Brain microvascular endothelial cell (primary cell): ENCODE results near the gene ADAM23.

Experiments used
- DNase-seq: peaks from one replicate; pipeline ENCODE4 v3.0.0-alpha.2; 2020
- H3K27ac ChIP-seq: fragments of 250-450 bp; sonication (Bioruptor Pico); 2 replicates; pipeline ENCODE4 v1.5.1; 2020; ENCODE audit warnings: mild to moderate bottlenecking, moderate library complexity
- H3K27me3 ChIP-seq: fragments of 250-450 bp; sonication (Bioruptor Pico); replicated peaks from 2 replicates; pipeline ENCODE4 v1.5.1; 2020; ENCODE audit warnings: mild to moderate bottlenecking
- H3K36me3 ChIP-seq: fragments of 250-450 bp; sonication (Bioruptor Pico); replicated peaks from 2 replicates; pipeline ENCODE4 v1.5.1; 2020; ENCODE audit warnings: mild to moderate bottlenecking
- H3K4me3 ChIP-seq: 2 replicates; pipeline ENCODE4 v1.5.1; 2011; ENCODE audit warnings: low read depth, mild to moderate bottlenecking, control low read depth, low read length, moderate library complexity
- CTCF ChIP-seq: IDR thresholded peaks from 2 replicates; pipeline ENCODE4 v1.5.1; 2011; ENCODE audit warnings: low read depth, mild to moderate bottlenecking, moderate library complexity, low read length, control low read depth, inconsistent platforms; ENCODE audit errors: missing control alignments
- in situ Hi-C: cut with HindIII; loops from 2 replicates; pipeline ENCODE4 v1.10.0; 2017; ENCODE audit warnings: low sequenced_read_pairs, low pct_ligation_motif_present

Gene ADAM23

GRCh38 chr2:206428783-206429182 lies 14.5 kb upstream of the ADAM23 start:
- in situ Hi-C loops: no loop called here

GRCh38 chr2:206430452-206430851 lies 12.9 kb upstream of the ADAM23 start:
- Histone ChIP-seq H3K4me3 (no peak overlapping the region), H3K36me3 (no peaks in the 10 kb centered on the region), H3K27me3 (no peaks in the 10 kb centered on the region), H3K27ac (no peak overlapping the region)
- DNase-seq: no peak
- in situ Hi-C loops: no loop called here
- TF ChIP-seq CTCF: no peak

More at GRCh38 chr2:206428783-206429182, 14.5 kb upstream of the ADAM23 start:
- H3K27ac ChIP-seq: no peak overlapping the region
- no peak overlapping the region for H3K4me3 ChIP-seq
- no peaks in the 10 kb centered on the region for H3K27me3 ChIP-seq
- H3K36me3 ChIP-seq: no peaks in the 10 kb centered on the region
- no peak for TF ChIP-seq CTCF
- DNase-seq: no peak

- Histone ChIP-seq H3K36me3 (no peaks in the 10 kb centered on the region), H3K27ac (no peak overlapping the region), H3K4me3 (no peak overlapping the region), H3K27me3 (no peaks in the 10 kb centered on the region)
- DNase-seq: no peak
- in situ Hi-C loops: no loop called here
- TF ChIP-seq CTCF: no peak
These were observed 11.9 kb upstream of the ADAM23 start for GRCh38 chr2:206431439-206431838.

- no peaks in the 10 kb centered on the region for H3K27me3 ChIP-seq
- no peak overlapping the region for H3K4me3 ChIP-seq
- H3K27ac ChIP-seq: no peak overlapping the region
- TF ChIP-seq CTCF: no peak
- DNase-seq: no peak
- in situ Hi-C loops: no loop called here
- H3K36me3 ChIP-seq: no peaks in the 10 kb centered on the region
These were observed 10.9 kb upstream of the ADAM23 start for GRCh38 chr2:206432193-206433082.

- no peak for TF ChIP-seq CTCF
- H3K27me3 ChIP-seq: no peaks in the 10 kb centered on the region
- H3K27ac ChIP-seq: no peak overlapping the region
- DNase-seq: no peak
- no peak overlapping the region for H3K4me3 ChIP-seq
- in situ Hi-C loops: no loop called here
- no peaks in the 10 kb centered on the region for H3K36me3 ChIP-seq
These were observed 10.1 kb upstream of the ADAM23 start for GRCh38 chr2:206433190-206433589.
